Erythroblast (primary cell): ENCODE results near the gene ASB7.

Source experiments
- GATA1 ChIP-seq: IDR thresholded peaks from 2 replicates; pipeline ENCODE4 v1.6.1; 2011; ENCODE audit warnings: low read depth, mild to moderate bottlenecking, control low read depth, low read length, moderate library complexity
- POLR2A ChIP-seq: IDR thresholded peaks from 2 replicates; pipeline ENCODE4 v1.6.1; 2011; ENCODE audit warnings: mild to moderate bottlenecking, low read length

GRCh38 chr15:100663915-100664281, 61.5 kb downstream of the ASB7 start:
- no peak for TF ChIP-seq POLR2A
- no peak for TF ChIP-seq GATA1
